HepG2 (cell line): Measurements from ENCODE around the gene NFILZ. TPM values are rescaled to one million over a fixed set of nuclear protein-coding genes. Genes with fewer than 3 reads are reported as not detected.

Source experiments
- ATAC-seq: fragments of 200-7000 bp; cut with Tn5 transposase; 3 replicates; pipeline ENCODE4 v1.9.1; 2020; ENCODE audit warnings: mild to moderate bottlenecking, moderate library complexity
- BruUV-seq: library from RNA; stranded (reverse); fragments of 400-500 nt; replicated peaks from 2 replicates; lab custom pipeline; 2021; lab: Mats Ljungman, UMichigan
- CTCF ChIA-PET: fragments of 300-600 bp; formaldehyde crosslinking; extraction: SDS; loops from one replicate; lab custom pipeline; 2021; ENCODE audit warnings: low total read pairs, inconsistent platforms, low intra/inter-chr PET ratio; lab: Yijun Ruan, JAX
- POLR2A ChIA-PET: fragments of 350-600 bp; sonication (Branson Sonifier 250); formaldehyde crosslinking; loops from one replicate; lab custom pipeline; 2020; ENCODE audit warnings: antibody characterized with exemption, inconsistent platforms; lab: Yijun Ruan, JAX
- DNase-seq: peaks from one replicate; pipeline ENCODE4 v3.0.0-alpha.2; 2015; ENCODE audit warnings: low spot score
- FAIRE-seq: peaks from 3 replicates; lab custom pipeline; 2011; peaks lifted over from hg19 to GRCh38; lab: Jason Lieb, UNC
- H2AFZ ChIP-seq: one replicate; pipeline ENCODE4 v1.6.1; 2011; ENCODE audit warnings: low read length, inconsistent platforms
- H3K27ac ChIP-seq: fragments of 300-600 bp; 3 replicates; pipeline ENCODE4 v1.8.0; 2011; ENCODE audit warnings: mixed run types, mild to moderate bottlenecking, mixed read lengths, low read length, inconsistent platforms; ENCODE audit not compliant: insufficient read depth; ENCODE audit errors: extremely low read length
- H3K27me3 ChIP-seq, 2 experiments: fragments of 200-600 bp in 1 of 2; 2 replicates in 1 of 2; 3 replicates in 1 of 2; pipeline versions ENCODE4 v1.6.0 to v1.8.0; 2011; ENCODE audit warnings: low read length in 2 of 2, mild to moderate bottlenecking in 2 of 2, moderate library complexity in 2 of 2, inconsistent platforms in 1 of 2; ENCODE audit not compliant: insufficient read depth in 2 of 2, control insufficient read depth in 1 of 2
- H3K36me3 ChIP-seq, 2 experiments: fragments of 200-600 bp in 1 of 2; replicated peaks in 1 of 2; 2 replicates in 1 of 2; 3 replicates in 1 of 2; pipeline versions ENCODE4 v1.5.1 to v1.8.0; 2011; ENCODE audit warnings: low read length in 2 of 2, inconsistent platforms in 1 of 2; ENCODE audit not compliant: insufficient read depth in 2 of 2, control insufficient read depth in 1 of 2
- H3K4me1 ChIP-seq: 2 replicates; pipeline ENCODE4 v1.5.1; 2012; ENCODE audit warnings: low read length, inconsistent platforms; ENCODE audit not compliant: insufficient read depth
- H3K4me2 ChIP-seq: 2 replicates; pipeline ENCODE4 v1.6.0; 2011; ENCODE audit warnings: low read depth, low read length, inconsistent platforms
- H3K4me3 ChIP-seq, 3 experiments: fragments of 200-600 bp in 1 of 3; sonication (generic), shearing (Covaris generic) in 1 of 3; replicated peaks in 1 of 3; 2 replicates each; pipeline ENCODE4 v1.5.1; 2011 to 2016; ENCODE audit warnings: low read length in 3 of 3, inconsistent platforms in 2 of 3, low read depth in 2 of 3, mild to moderate bottlenecking in 2 of 3, control low read depth in 1 of 3, mixed read lengths in 1 of 3; ENCODE audit not compliant: insufficient read depth in 1 of 3
- H3K79me2 ChIP-seq: one replicate; pipeline ENCODE4 v1.6.1; 2011; ENCODE audit warnings: low read length, inconsistent platforms; ENCODE audit not compliant: insufficient read depth
- H3K9ac ChIP-seq: 2 replicates; pipeline ENCODE4 v1.6.0; 2011; ENCODE audit warnings: mild to moderate bottlenecking, low read depth, low read length, inconsistent platforms; ENCODE audit not compliant: insufficient read depth
- H3K9me3 ChIP-seq: 2 replicates; pipeline ENCODE4 v1.5.1; 2012; ENCODE audit warnings: mild to moderate bottlenecking, low read length
- H4K20me1 ChIP-seq: 2 replicates; pipeline ENCODE4 v1.6.0; 2011; ENCODE audit warnings: inconsistent platforms, mild to moderate bottlenecking, low read length, moderate library complexity; ENCODE audit not compliant: insufficient read depth
- ATF7-NPFF ChIP-seq: sonication (generic); formaldehyde crosslinking; IDR thresholded peaks from 2 replicates; pipeline ENCODE4 v1.8.1; 2023; ENCODE audit warnings: mild to moderate bottlenecking, low read depth, missing genetic modification reagents, moderate library complexity
- MAFF ChIP-seq: IDR thresholded peaks from 2 replicates; pipeline ENCODE4 v1.6.1; 2011; ENCODE audit warnings: low read depth, low read length, improper control_type of control experiment
- NR2F2 ChIP-seq: IDR thresholded peaks from 2 replicates; pipeline ENCODE4 v1.6.1; 2012; ENCODE audit warnings: low read depth, inconsistent platforms, borderline replicate concordance
- SKIL ChIP-seq: sonication (generic); formaldehyde crosslinking; IDR thresholded peaks from 2 replicates; pipeline ENCODE4 v1.8.0; 2022; ENCODE audit warnings: missing genetic modification reagents, mild to moderate bottlenecking, moderate library complexity, borderline replicate concordance
- ZBTB44 ChIP-seq: sonication (generic); formaldehyde crosslinking; IDR thresholded peaks from 2 replicates; pipeline ENCODE4 v1.4.0; 2020; ENCODE audit warnings: missing genetic modification reagents
- ZNF280D ChIP-seq: sonication (generic); formaldehyde crosslinking; IDR thresholded peaks from 2 replicates; pipeline ENCODE4 v1.5.1; 2020; ENCODE audit warnings: mild to moderate bottlenecking, missing genetic modification reagents
- ZNF34 ChIP-seq: sonication (generic); formaldehyde crosslinking; IDR thresholded peaks from 2 replicates; pipeline ENCODE4 v1.4.0; 2020; ENCODE audit warnings: mild to moderate bottlenecking, missing genetic modification reagents, borderline replicate concordance
- ZNF713 ChIP-seq: sonication (generic); formaldehyde crosslinking; IDR thresholded peaks from 2 replicates; pipeline ENCODE4 v1.4.0; 2020; ENCODE audit warnings: mild to moderate bottlenecking, missing genetic modification reagents
- ZNF720 ChIP-seq: sonication (generic); formaldehyde crosslinking; IDR thresholded peaks from 2 replicates; pipeline ENCODE4 v1.4.0; 2020; ENCODE audit warnings: missing genetic modification reagents
- ZNF878 ChIP-seq: sonication (generic); formaldehyde crosslinking; IDR thresholded peaks from 2 replicates; pipeline ENCODE4 v1.8.1; 2023; ENCODE audit warnings: mild to moderate bottlenecking, missing genetic modification reagents, moderate library complexity
- WGBS: methylation state at CpG from one replicate; pipeline ENCODE4 v1.1.6; 2017; ENCODE audit warnings: low lambda C conversion rate; 5-methylcytosine and 5-hydroxymethylcytosine counted together
- in situ Hi-C: cut with HindIII; loops from 2 replicates; pipeline ENCODE4 v1.10.0; 2017; ENCODE audit warnings: low pct_unique_long_range_greater_than_20kb; ENCODE audit not compliant: extremely low pct_ligation_motif_present
- intact Hi-C: fragments of 100-400 bp; cut with micrococcal nuclease; formaldehyde crosslinking; loops from one replicate; pipeline ENCODE4 v1.10.0; 2022; ENCODE audit not compliant: unreplicated experiment
- polyA plus RNA-seq, 8 experiments: library from polyadenylated mRNA; depleted of rRNA in 3 of 8; stranded (reverse) in 7 of 8; unstranded in 1 of 8; fragments of >200 nt; fragmentation: Illumina TruSeq in 4 of 8; extraction: Trizol in 4 of 8; gene quantifications; 2 replicates each; pipeline versions ENCODE4 v1.2.1 to v1.2.3, GENCODE V29; 2011 to 2016; ENCODE audit warnings: low read depth in 4 of 8, missing spikeins in 1 of 8, mixed read lengths in 1 of 8; ENCODE audit not compliant: insufficient read depth in 1 of 8
- total RNA-seq, 5 experiments: library from RNA; depleted of rRNA; stranded (reverse); fragments of >200 nt; fragmentation: Illumina TruSeq; extraction: Trizol; gene quantifications; 2 replicates each; pipeline ENCODE4 v1.2.3, GENCODE V29; 2016; ENCODE audit warnings: low read depth in 1 of 5
- TF ChIP-seq, protein P1 (sequence below): IDR thresholded peaks from 2 replicates; pipeline ENCODE4 v1.4.0; 2020; ENCODE audit warnings: mild to moderate bottlenecking, missing genetic modification reagents

The NFILZ gene
- total and polyA plus RNA-seq, 2 of the 13 experiments (the other 11 are each of a cell fraction or from before 2014, with no cell fraction given) = not detected

DNA sequence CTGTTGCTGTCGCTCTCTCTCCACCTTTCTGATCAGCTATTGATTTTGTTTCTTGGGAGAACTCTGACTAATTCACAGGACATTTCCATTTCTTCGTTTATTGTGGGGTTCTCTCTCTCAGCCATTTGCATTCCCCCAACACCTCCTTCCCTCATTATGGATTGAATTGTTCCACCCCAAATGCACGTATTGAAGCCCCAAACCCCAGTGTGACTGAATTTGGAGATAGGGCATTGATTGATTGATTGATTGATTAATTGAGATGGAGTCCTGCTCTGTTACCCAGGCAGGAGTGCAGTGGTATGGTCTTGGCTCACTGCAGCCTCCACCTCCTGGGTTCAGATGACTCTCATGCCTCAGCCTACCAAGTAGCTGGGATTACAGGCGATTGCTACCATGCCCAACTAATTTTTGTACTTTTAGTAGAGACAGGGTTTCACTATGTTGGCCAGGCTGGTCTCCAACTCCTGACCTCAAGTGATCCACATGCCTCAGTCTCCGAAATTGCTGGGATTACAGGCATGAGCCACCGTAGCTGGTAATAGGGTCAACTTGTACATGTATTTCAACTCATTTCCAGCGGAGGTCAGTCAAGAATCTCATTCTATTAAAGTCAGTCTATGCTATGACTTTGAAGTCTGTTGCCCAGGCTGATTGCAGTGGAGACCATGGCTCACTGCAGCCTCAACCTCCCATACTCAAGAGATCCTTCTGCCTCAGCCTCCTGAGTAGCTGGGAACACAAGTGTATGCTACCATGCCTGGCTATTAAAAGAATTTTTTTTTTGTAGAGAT lies 13.6 kb downstream of the NFILZ start (continued):
- TF ChIP-seq ZBTB44 (CRISPR knock-in tag) (no peak), NR2F2 (no peak), MAFF (no peak)

- Histone ChIP-seq H4K20me1 (no peaks in the 10 kb centered on the region), H3K27ac (no peak overlapping the region), H3K9ac (no peak overlapping the region), H3K4me2 (no peak overlapping the region), H3K36me3 (no peaks in the 10 kb centered on the region), H3K9me3 (no peaks in the 10 kb centered on the region), H3K4me1 (no peaks in the 10 kb centered on the region), H3K4me3 (no peak overlapping the region), H3K27me3 (no peaks in the 10 kb centered on the region), H2AFZ (no peak overlapping the region), H3K79me2 (no peaks in the 10 kb centered on the region)
- 4% methylated on average over 6 of the region's 6 CpGs for WGBS
- ChIA-PET CTCF (no interaction called here), POLR2A (no interaction called here)
- in situ Hi-C loops (no loop called here), intact Hi-C loops (no loop called here)
- no peak for ATAC-seq
- no peak for FAIRE-seq
- BruUV-seq = no TSS peak
- no peak for DNase-seq
- TF ChIP-seq ZNF713 (no peak), ATF7-NPFF (CRISPR knock-in tag) (no peak), SKIL (no peak), ZNF34 (CRISPR knock-in tag) (no peak), ZNF280D (CRISPR knock-in tag) (no peak), ZNF720 (CRISPR knock-in tag) (no peak), ZNF878 (CRISPR knock-in tag) (no peak)
- TF ChIP-seq, protein P1, sequence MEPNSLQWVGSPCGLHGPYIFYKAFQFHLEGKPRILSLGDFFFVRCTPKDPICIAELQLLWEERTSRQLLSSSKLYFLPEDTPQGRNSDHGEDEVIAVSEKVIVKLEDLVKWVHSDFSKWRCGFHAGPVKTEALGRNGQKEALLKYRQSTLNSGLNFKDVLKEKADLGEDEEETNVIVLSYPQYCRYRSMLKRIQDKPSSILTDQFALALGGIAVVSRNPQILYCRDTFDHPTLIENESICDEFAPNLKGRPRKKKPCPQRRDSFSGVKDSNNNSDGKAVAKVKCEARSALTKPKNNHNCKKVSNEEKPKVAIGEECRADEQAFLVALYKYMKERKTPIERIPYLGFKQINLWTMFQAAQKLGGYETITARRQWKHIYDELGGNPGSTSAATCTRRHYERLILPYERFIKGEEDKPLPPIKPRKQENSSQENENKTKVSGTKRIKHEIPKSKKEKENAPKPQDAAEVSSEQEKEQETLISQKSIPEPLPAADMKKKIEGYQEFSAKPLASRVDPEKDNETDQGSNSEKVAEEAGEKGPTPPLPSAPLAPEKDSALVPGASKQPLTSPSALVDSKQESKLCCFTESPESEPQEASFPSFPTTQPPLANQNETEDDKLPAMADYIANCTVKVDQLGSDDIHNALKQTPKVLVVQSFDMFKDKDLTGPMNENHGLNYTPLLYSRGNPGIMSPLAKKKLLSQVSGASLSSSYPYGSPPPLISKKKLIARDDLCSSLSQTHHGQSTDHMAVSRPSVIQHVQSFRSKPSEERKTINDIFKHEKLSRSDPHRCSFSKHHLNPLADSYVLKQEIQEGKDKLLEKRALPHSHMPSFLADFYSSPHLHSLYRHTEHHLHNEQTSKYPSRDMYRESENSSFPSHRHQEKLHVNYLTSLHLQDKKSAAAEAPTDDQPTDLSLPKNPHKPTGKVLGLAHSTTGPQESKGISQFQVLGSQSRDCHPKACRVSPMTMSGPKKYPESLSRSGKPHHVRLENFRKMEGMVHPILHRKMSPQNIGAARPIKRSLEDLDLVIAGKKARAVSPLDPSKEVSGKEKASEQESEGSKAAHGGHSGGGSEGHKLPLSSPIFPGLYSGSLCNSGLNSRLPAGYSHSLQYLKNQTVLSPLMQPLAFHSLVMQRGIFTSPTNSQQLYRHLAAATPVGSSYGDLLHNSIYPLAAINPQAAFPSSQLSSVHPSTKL (CRISPR knock-in tag) = no peak
These were observed 17.8 kb downstream of the NFILZ start for GRCh38 chr19:8648240-8648639.
